Naive thymus-derived CD8-positive, alpha-beta T cell (primary cell): ENCODE data around the gene RPL35. TPM values are rescaled to one million over a fixed set of nuclear protein-coding genes. Genes with fewer than 3 reads are reported as not detected.

Experiments used
- ATAC-seq, 2 donors: fragments of 150-1000 bp; cut with Tn5 transposase in 1 of 2; sonication (Bioruptor Pico), chemical (Tn5 transposase) in 1 of 2; 1 replicate in 1 of 2; 2 replicates in 1 of 2; pipeline ENCODE4 v1.10.0; 2021; ENCODE audit warnings: mild to moderate bottlenecking in 2 of 2, moderate library complexity in 2 of 2
- POLR2A ChIA-PET: fragments of 350-600 bp; sonication (Branson Sonifier 250); formaldehyde crosslinking; loops from one replicate; lab custom pipeline; 2021; ENCODE audit warnings: antibody characterized with exemption; lab: Charles Lee
- DNase-seq, 10 donors: peaks; one replicate each; pipeline versions ENCODE4 v3.0.0 to v3.0.0-alpha.2; 2020 to 2022
- H3K27ac Mint-ChIP-seq, 10 donors: one replicate each; pipeline ENCODE4 v1.8.0; 2020 to 2022; ENCODE audit warnings: mild to moderate bottlenecking in 10 of 10, mixed read lengths in 10 of 10, moderate library complexity in 4 of 10, inconsistent platforms in 1 of 10
- H3K27me3 Mint-ChIP-seq, 5 donors: one replicate each; pipeline ENCODE4 v1.8.0; 2021 to 2022; ENCODE audit warnings: mixed read lengths in 5 of 5
- H3K36me3 Mint-ChIP-seq, 3 donors: one replicate each; pipeline ENCODE4 v1.8.0; 2020 to 2022; ENCODE audit warnings: mixed read lengths in 3 of 3, mild to moderate bottlenecking in 2 of 3, inconsistent platforms in 1 of 3
- H3K4me1 Mint-ChIP-seq, 4 donors: one replicate each; pipeline ENCODE4 v1.8.0; 2021 to 2022; ENCODE audit warnings: mixed read lengths in 4 of 4
- H3K4me3 Mint-ChIP-seq, 10 donors: one replicate each; pipeline ENCODE4 v1.8.0; 2020 to 2022; ENCODE audit warnings: mild to moderate bottlenecking in 10 of 10, mixed read lengths in 10 of 10, moderate library complexity in 6 of 10, inconsistent platforms in 1 of 10
- H3K9me3 Mint-ChIP-seq, 9 donors: one replicate each; pipeline ENCODE4 v1.8.0; 2020 to 2022; ENCODE audit warnings: mixed read lengths in 9 of 9, mild to moderate bottlenecking in 3 of 9, inconsistent platforms in 1 of 9, moderate library complexity in 1 of 9
- polyA plus RNA-seq, 3 donors: library from polyadenylated mRNA; unstranded; fragments of 300-500 nt; fragmentation: Illumina TruSeq; gene quantifications; one replicate each; pipeline ENCODE4 v1.2.3, GENCODE V29; 2021
- total RNA-seq, 8 experiments: library from RNA in 2 of 8; stranded (reverse) in 2 of 8; gene quantifications; one replicate each; pipeline ENCODE4 v1.2.3 and lab custom pipeline; 2021 to 2026

RPL35 gene
- total and polyA plus RNA-seq, 5 experiments from 2014 or later, result 1,561 to 2,475 (median 1,999) TPM

DNA sequence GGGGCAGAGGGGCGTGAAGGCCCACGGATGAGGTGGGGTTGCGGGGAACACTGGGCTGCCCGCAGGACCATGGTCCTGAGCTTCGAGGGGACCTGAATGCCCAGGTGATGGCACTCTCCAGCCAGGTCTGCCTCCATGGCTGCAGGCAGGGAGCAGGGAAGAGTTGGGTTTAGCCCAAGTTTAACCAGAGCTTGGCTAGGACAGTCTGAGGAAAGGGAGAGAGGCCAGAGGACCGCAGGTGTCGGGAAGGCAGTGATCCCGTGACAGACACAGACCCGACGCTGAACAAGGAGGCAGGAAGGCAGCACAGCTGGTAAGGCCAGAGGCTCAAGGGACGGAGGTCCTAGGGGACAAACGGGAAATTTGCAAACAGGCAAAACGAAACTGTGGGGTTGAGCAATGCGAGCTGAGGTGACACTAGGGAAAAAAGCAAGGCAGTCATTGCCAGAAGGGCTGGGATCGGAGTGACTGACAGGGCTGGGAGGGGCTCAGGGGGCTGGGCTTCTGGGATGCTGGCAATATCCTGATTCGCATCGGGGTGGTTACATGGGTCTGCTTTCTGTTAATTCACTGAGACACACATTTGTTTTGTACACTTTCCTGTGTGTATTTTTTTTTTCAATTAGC lies 25.2 kb upstream of the RPL35 start:
- POLR2A ChIA-PET, result no interaction called here
- peaks cover 0 to 4% (median under 1%) of the 10 kb centered on the region in 4 donors for H3K4me1 Mint-ChIP-seq
- H3K36me3 Mint-ChIP-seq, result peaks cover 33 to 94% (median 67%) of the 10 kb centered on the region in 3 donors
- peaks cover 0 to 3% (median 0%) of the 10 kb centered on the region in 9 donors for H3K9me3 Mint-ChIP-seq
- DNase-seq (no peak), ATAC-seq (no peak)
- H3K27ac Mint-ChIP-seq, result peak overlapping the region in 2 of 10 donors; percentile 0 to 59
- H3K27me3 Mint-ChIP-seq, result peaks cover 0 to 52% (median 27%) of the 10 kb centered on the region in 5 donors
- no peak overlapping the region for H3K4me3 Mint-ChIP-seq

DNA sequence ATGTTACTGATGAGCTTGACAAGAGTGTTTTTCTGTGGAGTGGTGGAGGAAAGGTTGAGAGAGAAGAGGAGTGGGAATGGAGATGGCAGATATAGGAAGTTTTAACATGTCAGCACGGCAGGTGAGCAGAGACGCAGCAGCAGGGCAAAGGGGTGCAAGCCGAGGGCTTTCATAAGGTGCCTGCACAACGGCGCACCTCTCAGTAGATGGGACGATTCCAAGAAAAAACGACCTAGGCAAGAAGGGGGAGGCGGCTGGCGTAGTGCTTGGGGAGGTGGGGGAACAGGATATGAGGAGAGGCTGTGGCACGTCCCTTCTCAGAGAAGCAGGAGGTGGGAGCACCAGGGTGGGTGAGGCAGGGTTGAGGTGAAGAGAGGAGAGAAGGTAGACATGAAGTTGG lies 24.7 kb upstream of the RPL35 start:
- H3K36me3 Mint-ChIP-seq, result peaks cover 33 to 94% (median 72%) of the 10 kb centered on the region in 3 donors
- H3K4me3 Mint-ChIP-seq, result no peak overlapping the region
- ATAC-seq (no peak), DNase-seq (no peak)
- POLR2A ChIA-PET, result no interaction called here
- peaks cover 0 to 4% (median under 1%) of the 10 kb centered on the region in 4 donors for H3K4me1 Mint-ChIP-seq
- peaks cover 0 to 52% (median 27%) of the 10 kb centered on the region in 5 donors for H3K27me3 Mint-ChIP-seq
- H3K27ac Mint-ChIP-seq, result peak overlapping the region in 1 of 10 donors; percentile 0
- H3K9me3 Mint-ChIP-seq, result peaks cover 0 to 3% (median 0%) of the 10 kb centered on the region in 9 donors

DNA sequence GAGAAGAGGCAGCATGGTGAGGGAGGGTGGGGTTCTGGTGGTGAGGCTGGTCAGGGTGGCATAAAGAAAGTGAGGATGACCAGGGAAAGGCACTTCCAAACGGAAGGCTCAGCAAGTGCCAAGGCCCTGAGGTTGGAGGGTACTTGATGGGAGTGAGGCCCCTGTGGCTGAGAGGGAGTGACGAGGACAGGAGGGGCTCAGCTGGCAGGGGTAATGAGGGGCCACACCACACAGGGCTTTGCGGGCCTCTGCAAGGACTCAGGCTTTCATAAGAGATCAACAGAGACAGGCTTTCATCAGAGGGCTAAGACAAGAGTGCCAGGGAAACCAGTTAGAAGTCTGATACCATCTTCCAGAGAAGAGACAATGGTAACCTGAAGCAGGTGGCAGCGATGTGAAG lies 23.8 kb upstream of the RPL35 start:
- no peak for ATAC-seq
- peaks cover 24 to 92% (median 67%) of the 10 kb centered on the region in 3 donors for H3K36me3 Mint-ChIP-seq
- H3K4me3 Mint-ChIP-seq, result no peak overlapping the region
- H3K4me1 Mint-ChIP-seq, result peaks cover 0 to 4% (median 0%) of the 10 kb centered on the region in 4 donors
- no peak for DNase-seq
- H3K9me3 Mint-ChIP-seq, result peaks cover 0 to 3% (median 0%) of the 10 kb centered on the region in 9 donors
- H3K27me3 Mint-ChIP-seq, result peaks cover 0 to 45% (median 21%) of the 10 kb centered on the region in 5 donors
- no peak overlapping the region for H3K27ac Mint-ChIP-seq
- POLR2A ChIA-PET, result no interaction called here

DNA sequence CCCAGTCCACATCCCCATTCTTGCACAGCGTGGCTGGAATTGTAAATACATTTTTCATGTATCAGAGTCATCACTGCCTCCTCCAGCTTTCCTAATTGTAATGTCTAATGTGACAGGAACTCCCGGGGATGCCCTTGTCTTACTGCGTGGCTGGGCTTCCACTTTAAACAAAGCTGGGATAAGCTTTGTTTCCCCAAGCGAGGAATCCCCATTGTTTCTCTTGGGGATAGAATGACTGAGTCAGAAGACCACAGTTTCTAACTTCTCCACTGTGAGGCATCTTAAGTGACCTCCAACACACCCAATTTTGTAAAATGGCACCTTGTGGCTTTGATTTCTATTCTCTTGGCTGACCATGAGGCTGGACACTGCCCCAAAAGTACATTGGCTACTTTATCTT lies 22.6 kb upstream of the RPL35 start:
- Mint-ChIP-seq H3K4me1 (peaks cover 0 to 2% (median under 1%) of the 10 kb centered on the region in 4 donors), H3K27me3 (peaks cover 0 to 33% (median 14%) of the 10 kb centered on the region in 5 donors), H3K27ac (no peak overlapping the region), H3K4me3 (no peak overlapping the region), H3K9me3 (peaks cover 0 to 2% (median 0%) of the 10 kb centered on the region in 9 donors), H3K36me3 (peaks cover 20 to 89% (median 56%) of the 10 kb centered on the region in 3 donors)
- POLR2A ChIA-PET, result no interaction called here
- DNase-seq, result no peak
- ATAC-seq, result no peak

DNA sequence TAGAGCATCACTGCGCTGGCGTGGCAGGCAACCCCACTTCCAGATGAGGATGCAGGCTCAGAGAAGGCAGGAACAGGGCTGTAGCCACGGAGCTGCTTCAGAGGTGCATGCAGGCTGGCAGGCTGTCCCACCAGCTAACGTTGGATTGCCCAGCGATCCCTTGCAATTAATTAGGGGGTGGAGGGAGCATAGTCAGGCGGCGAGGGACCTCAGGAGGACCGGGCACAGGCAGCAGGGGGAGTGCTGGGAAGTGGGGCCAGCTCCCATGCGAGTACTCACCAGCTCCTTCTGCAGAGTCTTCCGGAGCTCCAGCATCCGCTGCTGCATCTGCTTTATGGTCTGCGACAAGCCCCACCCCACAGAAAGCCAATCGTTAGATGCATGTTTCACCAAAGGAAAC lies 20.5 kb upstream of the RPL35 start:
- H3K36me3 Mint-ChIP-seq, result peaks cover 16 to 90% (median 43%) of the 10 kb centered on the region in 3 donors
- DNase-seq, result no peak
- peaks cover 0 to 8% (median 2%) of the 10 kb centered on the region in 4 donors for H3K4me1 Mint-ChIP-seq
- POLR2A ChIA-PET, result no interaction called here
- no peak overlapping the region for H3K4me3 Mint-ChIP-seq
- peaks cover 0 to 22% (median 8%) of the 10 kb centered on the region in 5 donors for H3K27me3 Mint-ChIP-seq
- H3K27ac Mint-ChIP-seq, result no peak overlapping the region
- ATAC-seq, result no peak
- peaks cover 0 to 2% (median 0%) of the 10 kb centered on the region in 9 donors for H3K9me3 Mint-ChIP-seq

DNA sequence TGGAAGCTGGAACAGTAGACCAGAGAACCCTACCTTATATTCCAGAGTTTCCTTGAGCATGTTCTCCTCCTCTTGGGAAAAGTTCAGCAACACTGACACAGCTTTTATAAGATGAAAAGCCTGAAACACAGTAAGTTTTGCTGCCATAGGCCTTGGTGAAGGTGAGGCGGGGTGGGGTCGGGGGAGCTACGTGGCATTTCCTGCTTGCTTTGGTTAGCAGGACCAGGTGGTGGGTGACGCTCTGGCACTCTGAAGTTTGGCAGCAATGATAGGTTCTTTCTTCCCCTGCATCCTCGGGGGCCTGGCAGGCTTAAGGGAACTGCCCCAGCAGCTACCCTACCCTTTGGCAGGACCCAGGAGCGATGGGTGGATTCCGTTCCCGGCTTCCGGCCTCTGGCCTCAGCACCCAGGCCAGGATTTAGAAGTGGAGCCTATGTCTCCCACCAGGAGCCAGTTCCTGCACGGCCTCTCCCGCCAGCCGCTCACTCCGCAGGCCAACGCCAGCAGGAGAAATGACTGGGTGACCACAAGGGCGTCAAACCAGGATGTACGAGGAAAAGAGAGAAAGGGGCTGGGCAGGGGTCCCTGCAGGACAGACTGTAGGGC lies 19.5 kb upstream of the RPL35 start:
- no peak overlapping the region for H3K4me3 Mint-ChIP-seq

DNA sequence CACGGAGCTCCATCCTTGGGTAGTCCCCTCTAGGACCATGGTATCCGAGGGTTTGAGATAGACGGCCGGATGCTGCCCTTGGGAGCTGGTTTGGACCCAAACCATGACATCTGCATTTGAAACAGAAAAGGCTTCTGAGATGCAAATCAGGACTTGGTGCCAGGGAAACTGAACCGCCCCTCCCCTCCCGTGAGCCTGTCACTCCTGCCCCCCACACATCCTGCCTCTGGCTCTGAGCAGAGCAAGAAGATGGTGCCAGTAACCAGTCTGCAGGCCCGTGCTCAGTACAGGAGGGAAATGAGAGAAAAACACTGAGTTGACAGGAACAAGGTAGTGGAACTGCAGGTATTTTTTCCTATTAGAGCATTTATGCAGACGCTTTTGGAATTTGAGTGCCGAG lies 18.7 kb upstream of the RPL35 start:
- Mint-ChIP-seq H3K9me3 (no peaks in the 10 kb centered on the region), H3K4me3 (no peak overlapping the region), H3K27ac (no peak overlapping the region), H3K27me3 (peaks cover 0 to 5% (median 0%) of the 10 kb centered on the region in 5 donors), H3K4me1 (peaks cover 3 to 14% (median 5%) of the 10 kb centered on the region in 4 donors), H3K36me3 (peaks cover 6 to 90% (median 32%) of the 10 kb centered on the region in 3 donors)
- ATAC-seq, result no peak
- no peak for DNase-seq
- POLR2A ChIA-PET, result no interaction called here

More for the DNA sequence above, 19.5 kb upstream of the RPL35 start:
- Mint-ChIP-seq H3K27ac (no peak overlapping the region), H3K4me1 (peaks cover 3 to 14% (median 5%) of the 10 kb centered on the region in 4 donors), H3K27me3 (peaks cover 0 to 12% (median 2%) of the 10 kb centered on the region in 5 donors), H3K9me3 (peaks cover 0 to 2% (median 0%) of the 10 kb centered on the region in 9 donors), H3K36me3 (peaks cover 13 to 90% (median 39%) of the 10 kb centered on the region in 3 donors)
- ATAC-seq (no peak), DNase-seq (no peak)
- POLR2A ChIA-PET, result no interaction called here

DNA sequence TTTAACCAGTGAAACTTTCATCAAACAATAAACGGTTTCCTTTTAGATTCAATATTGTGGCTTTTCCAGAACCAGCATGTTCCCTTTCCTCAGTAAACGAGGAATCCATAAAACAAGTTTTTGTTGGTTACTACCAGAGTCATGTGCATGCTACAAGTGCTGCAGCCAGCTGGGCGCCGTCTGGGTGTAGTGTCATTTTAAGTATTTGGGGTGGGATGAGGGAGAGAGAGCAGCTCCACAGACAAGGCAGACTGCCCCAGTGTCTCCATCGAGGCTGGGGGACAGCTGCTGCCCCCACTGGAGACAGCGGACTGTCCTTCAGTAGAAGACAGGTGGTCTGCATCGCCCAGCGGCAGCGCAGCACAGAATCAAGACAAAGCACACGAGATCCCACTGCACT lies 17.5 kb upstream of the RPL35 start:
- no peak overlapping the region for H3K4me3 Mint-ChIP-seq
- H3K36me3 Mint-ChIP-seq, result peaks cover 6 to 88% (median 33%) of the 10 kb centered on the region in 3 donors
- peak overlapping the region in 1 of 10 donors; percentile 73 for H3K27ac Mint-ChIP-seq
- ATAC-seq (no peak), DNase-seq (no peak)
- H3K4me1 Mint-ChIP-seq, result peaks cover 6 to 19% (median 9%) of the 10 kb centered on the region in 4 donors
- H3K27me3 Mint-ChIP-seq, result no peaks in the 10 kb centered on the region
- H3K9me3 Mint-ChIP-seq, result no peaks in the 10 kb centered on the region
- POLR2A ChIA-PET, result no interaction called here

DNA sequence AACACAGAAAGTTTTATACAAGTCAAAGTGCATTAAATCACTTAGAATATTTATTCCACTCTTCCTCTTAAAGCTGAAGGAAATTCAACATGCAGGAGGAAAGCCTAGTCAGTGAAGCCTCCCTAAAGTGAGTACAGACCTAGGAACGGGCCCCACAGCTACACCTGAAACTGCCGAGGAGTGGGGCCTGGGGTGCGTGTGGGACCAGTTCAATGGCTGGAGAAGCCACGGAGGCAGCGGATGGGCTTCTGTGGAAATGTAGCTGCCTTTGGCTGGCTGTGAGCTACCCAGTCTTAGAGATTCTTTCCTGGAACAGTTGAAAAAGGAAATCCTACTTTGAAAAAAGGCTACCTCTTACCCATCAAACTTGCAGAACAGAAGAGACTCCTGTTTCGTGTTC lies 16.8 kb upstream of the RPL35 start:
- ATAC-seq (no peak), DNase-seq (no peak)
- Mint-ChIP-seq H3K9me3 (no peaks in the 10 kb centered on the region), H3K4me3 (no peak overlapping the region), H3K36me3 (peaks cover 6 to 88% (median 32%) of the 10 kb centered on the region in 3 donors), H3K4me1 (peaks cover 6 to 25% (median 13%) of the 10 kb centered on the region in 4 donors), H3K27ac (peak overlapping the region in 1 of 10 donors; percentile 46), H3K27me3 (no peaks in the 10 kb centered on the region)
- POLR2A ChIA-PET, result no interaction called here

DNA sequence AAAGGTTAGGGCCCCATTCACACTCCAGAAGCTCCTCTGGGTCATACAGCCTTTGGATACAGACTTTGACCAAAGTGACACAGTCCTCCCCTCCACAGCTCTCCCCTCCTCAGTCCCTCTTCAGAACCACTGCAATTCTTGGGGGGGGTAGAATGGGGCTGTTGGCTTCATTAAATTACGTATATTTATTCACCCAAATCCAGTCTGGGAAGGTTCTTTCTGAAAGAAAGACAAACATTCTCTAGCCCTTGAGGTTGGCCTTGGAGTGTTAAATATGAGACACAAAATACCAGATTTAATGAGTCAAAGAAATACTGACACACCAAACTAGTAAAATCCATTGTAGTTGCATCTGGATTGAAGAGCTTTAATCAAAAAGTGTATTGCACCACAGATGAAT lies 16.3 kb upstream of the RPL35 start:
- H3K27me3 Mint-ChIP-seq, result no peaks in the 10 kb centered on the region

DNA sequence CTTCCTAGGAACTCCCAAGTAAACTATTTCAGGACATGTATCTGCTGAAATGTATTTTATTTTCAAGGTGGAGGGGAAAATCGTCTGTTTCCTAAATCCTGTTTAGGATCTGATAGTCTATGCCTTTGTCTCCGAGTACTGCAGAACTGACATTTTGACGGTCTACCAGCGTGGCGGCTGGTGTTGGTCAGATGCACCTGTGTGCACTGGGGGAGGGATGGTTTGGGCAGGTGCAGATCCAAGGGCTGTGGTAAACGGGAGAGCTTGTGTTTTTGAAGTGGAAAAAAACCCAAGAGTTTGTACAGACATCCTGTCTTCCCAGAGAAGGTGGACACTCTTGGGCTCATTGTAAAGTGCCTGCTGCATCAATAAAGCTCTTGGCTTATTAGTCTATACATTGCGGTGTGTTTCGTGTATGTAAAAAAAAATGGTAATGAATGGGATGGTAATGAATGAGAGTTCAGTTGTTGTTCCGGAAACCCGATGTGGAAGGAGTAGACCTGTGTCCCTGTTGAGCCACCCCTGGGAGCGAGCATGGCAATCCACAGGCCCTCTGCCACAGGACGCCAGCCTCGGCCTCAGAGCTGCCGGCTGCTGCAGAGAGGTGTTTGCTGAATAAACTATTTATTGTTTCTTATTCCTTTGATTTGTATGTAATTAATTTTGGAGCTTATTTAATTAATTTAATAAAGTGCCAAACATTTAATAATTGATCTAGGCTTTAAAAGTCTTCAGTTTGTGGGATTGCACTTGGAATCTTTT lies 15.4 kb upstream of the RPL35 start:
- no peaks in the 10 kb centered on the region for H3K9me3 Mint-ChIP-seq
- H3K4me3 Mint-ChIP-seq, result no peak overlapping the region
- H3K27ac Mint-ChIP-seq, result peak overlapping the region in 2 of 10 donors; percentile 15 to 20
- peaks cover 13 to 35% (median 26%) of the 10 kb centered on the region in 4 donors for H3K4me1 Mint-ChIP-seq
- no peaks in the 10 kb centered on the region for H3K27me3 Mint-ChIP-seq
- peaks cover 6 to 92% (median 36%) of the 10 kb centered on the region in 3 donors for H3K36me3 Mint-ChIP-seq
- DNase-seq, result no peak
- POLR2A ChIA-PET, result interaction anchor here (0.8 kb wide), 1 partner anchor 16 kb away, joined by 3 read pairs; no protein-coding TSS in a partner anchor
- no peak for ATAC-seq

More for the DNA sequence above, 16.3 kb upstream of the RPL35 start:
- Mint-ChIP-seq H3K27ac (no peak overlapping the region), H3K4me1 (peaks cover 9 to 30% (median 18%) of the 10 kb centered on the region in 4 donors), H3K9me3 (no peaks in the 10 kb centered on the region), H3K36me3 (peaks cover 6 to 88% (median 36%) of the 10 kb centered on the region in 3 donors), H3K4me3 (no peak overlapping the region)
- ATAC-seq, result no peak
- DNase-seq, result no peak
- POLR2A ChIA-PET, result interaction anchor here (0.8 kb wide), 1 partner anchor 17 kb away, joined by 3 read pairs; no protein-coding TSS in a partner anchor

DNA sequence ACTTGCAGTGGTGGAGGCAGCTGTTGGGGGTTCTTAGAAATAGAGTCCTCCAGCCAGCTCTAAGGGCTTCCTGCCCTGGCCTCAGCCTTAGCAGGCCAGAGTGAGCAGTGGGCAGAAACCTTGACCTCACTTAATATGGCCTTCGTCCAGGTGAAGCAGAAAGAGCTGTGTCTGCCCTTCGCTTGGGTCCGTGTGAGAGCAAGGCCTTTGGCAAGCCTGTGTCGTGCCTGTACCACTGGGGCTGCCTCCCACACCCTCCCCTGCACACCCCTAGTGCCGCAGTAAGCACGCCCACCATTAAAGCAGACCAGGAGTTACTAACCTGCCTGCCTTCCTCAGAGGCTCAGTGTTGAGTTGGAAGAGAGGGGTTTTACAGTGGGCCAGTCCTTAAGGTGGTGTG lies 13.7 kb upstream of the RPL35 start:
- peaks cover 22 to 52% (median 43%) of the 10 kb centered on the region in 4 donors for H3K4me1 Mint-ChIP-seq
- H3K9me3 Mint-ChIP-seq, result no peaks in the 10 kb centered on the region
- DNase-seq, result no peak
- POLR2A ChIA-PET, result no interaction called here
- H3K36me3 Mint-ChIP-seq, result peaks cover 6 to 91% (median 27%) of the 10 kb centered on the region in 3 donors
- H3K27ac Mint-ChIP-seq, result peak overlapping the region in 2 of 10 donors; percentile 2 to 13
- no peaks in the 10 kb centered on the region for H3K27me3 Mint-ChIP-seq
- no peak overlapping the region for H3K4me3 Mint-ChIP-seq
- no peak for ATAC-seq
